Right renal pelvis (tissue), 4 donors: ENCODE data around the gene ADAM8. TPM values are rescaled to one million over a fixed set of nuclear protein-coding genes. Genes with fewer than 3 reads are reported as not detected.
"Not testable (repeated sequence)": the region's sequence is repeated elsewhere in the genome, so short reads cannot be mapped to it uniquely, and the experiment has no call there.

Experiments
- DNase-seq, 4 donors: peaks; one replicate each; pipeline ENCODE4 v3.0.0-alpha.2; 2013; ENCODE audit warnings: low read depth in 4 of 4, low spot score in 3 of 4, missing footprints in 1 of 4
- polyA plus RNA-seq, 4 donors: library from polyadenylated mRNA; unstranded; fragments of 120-200 nt; gene quantifications; one replicate each; pipeline ENCODE4 v1.2.1, GENCODE V29; 2013; ENCODE audit not compliant: insufficient read length in 4 of 4

The ADAM8 gene
- polyA plus RNA-seq, 4 donors: 2.2 to 2.7 (median 2.5) TPM

DNA sequence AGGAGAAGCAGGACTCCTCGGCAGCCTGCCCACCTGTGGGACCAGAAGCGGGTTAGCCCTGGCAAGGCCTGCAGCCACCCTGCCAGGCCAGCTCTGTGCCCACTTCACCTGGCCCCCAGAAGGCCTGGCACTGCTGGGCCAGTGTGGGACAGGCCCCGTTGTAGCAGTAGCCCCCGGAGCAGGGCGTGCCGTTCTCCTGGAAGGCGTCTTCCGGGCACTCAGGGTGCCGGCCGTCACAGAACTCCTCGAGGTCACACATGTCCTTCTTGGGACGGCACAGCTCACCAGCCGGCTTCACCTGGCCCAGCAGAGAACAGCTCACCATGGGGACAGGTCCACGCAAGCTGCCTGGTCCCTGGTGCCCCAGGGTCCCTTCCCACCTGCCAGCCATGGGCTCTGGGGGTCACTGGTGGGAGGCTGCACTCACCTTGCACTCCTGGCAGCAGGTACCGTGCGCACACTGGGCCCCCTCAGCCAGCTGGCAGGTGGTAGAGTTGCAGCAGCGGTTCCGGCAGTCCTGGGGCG is 5.8 kb downstream of the ADAM8 start:
- DNase-seq: no peak

DNA sequence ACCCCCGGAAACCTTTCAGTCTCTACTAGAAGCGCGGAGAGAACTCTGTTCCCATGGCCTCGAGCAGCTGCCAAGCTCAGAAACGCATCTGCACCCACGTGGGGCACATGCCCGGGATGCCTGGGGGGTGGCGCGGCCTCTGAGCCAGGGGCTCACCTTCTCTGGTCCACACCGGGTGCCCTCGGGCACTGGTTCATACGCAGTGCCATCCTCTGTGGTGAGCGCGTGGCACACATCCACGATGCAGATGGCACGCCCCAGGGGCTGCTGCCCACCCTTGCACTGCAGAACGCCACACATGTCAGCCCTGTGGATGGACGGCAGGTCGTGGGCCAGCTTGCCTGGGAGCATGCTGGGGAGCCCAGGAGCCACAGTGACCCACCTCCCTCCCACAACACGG is 6.5 kb downstream of the ADAM8 start:
- no peak for DNase-seq

DNA sequence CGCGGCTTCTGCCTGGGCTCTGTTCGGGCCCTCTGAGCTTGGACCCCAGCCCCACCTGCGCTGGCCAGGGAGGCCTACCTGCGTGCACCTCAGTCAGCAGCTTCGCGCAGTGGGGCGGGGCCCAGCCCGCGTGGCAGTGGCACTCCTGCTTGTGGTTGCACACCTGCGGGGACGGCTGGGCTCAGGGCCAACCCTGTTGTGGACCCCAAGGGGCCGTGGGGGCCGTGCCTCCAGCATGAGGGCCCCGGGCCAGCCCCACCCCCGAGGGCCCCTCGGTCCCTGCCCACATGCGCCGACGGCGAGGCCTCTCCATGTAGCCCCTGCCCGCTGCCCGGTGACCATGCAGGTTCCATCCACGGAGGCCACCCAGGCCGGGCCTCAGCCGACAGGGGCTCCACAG is 7.3 kb downstream of the ADAM8 start:
- no peak for DNase-seq

DNA sequence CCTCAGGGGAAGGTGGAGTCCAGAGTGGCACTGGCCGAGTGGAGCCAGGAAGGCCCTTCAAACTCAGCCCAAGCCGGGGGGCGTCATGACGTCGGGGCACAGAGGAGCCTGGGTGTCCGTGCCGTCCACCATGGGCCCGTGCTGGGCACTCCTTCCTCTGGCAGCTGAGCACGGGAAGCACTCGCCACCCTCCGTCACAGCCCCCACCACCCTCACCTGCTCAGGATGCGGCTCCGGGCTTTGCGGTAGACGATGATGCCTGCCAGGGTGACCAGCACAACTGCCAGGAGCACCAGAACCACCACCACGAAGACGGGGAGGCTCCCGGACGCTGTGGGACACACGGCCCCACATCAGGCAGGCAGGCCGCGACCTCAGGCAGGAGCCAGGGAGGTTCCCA is 8.1 kb downstream of the ADAM8 start:
- no peak for DNase-seq

DNA sequence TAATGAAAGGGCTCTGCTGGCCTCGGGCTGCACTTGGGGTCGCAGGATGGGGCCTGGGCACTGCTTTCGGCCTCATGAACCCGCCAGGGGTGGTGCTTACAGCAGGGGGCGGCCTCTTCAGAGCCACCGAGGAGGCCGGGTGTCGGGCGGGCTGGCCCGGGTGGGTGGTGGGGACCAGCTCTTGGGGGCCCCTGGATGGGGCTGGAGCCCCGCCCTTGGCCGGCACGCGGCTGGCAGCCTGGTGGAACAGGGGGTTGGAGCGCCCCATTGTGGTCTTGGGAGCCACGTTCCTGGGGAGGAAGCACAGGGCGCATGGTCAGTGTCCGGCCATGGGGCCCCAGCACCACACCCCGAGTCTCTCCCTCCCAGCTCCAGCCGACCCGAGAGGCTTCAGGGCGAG is 8.8 kb downstream of the ADAM8 start:
- DNase-seq: no peak

DNA sequence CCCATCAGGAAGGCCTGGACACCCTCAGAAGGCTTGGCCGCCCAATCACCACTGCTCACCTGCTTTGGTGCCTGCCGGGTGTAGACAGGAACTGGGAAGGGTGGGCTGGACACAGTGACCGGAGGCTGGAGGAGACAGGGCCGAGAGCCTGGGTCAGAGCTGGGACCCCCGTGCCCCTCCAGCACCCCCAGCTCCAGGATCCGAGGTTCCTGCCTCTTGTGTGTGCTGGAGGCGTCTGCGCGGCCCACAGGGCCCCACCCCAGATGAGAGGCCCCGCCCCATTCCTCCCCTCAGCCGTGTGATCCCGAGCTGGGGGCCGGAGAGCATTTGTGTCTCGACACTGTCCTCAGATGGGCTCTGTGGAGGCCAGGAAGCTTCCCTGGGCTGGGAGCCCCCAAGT is 9.4 kb downstream of the ADAM8 start:
- no peak for DNase-seq

DNA sequence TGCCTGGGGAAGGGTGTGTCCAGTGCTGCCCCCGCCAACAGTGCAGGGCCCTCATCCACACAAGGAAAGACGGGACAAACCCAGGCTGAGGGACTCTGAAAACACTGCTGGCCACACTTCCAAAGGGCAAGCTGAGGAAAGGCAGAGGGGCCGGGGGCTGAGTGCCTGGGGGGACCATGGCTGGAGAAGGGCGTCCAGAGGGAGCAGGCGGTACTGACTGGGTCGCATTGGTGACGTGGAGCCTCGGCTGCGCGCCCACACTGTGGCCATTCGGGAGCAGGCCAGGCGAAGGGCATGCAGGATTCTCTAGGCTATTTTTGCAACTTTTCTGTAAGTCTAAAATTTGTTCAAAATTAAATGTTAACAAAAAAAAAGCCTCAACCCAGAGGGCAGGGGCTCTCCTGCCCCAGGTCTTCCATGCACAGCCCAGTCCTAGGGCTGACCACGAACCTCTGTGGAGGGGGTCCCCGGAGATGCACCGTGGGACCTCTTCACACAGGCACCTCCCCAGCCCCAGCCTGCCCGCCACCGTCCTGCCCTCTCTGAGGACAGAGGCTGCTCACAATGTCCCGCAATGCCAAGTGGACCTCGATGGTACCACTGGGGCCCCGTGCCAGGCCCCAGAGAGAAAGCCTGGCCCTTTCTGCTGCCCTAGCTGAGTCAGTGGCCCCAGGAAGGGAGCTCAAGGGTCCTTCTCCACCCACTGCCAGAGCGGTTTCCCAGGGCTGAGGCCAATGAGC is 10.4 kb downstream of the ADAM8 start:
- DNase-seq: no peak

DNA sequence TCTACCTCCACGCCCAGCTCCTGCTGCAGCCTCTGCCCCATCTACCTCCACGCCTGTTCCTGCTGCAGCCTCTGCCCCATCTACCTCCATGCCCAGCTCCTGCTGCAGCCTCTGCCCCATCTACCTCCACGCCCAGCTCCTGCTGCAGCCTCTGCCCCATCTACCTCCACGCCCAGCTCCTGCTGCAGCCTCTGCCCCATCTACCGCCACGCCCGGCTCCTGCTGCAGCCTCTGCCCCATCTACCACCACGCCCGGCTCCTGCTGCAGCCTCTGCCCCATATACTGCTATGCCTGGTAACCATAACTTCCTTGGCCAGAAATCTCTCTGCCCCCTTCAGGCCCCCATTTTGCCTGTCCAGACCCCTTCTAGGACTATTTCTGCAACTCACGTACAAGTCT is 11.6 kb downstream of the ADAM8 start:
- DNase-seq: not testable (repeated sequence)

DNA sequence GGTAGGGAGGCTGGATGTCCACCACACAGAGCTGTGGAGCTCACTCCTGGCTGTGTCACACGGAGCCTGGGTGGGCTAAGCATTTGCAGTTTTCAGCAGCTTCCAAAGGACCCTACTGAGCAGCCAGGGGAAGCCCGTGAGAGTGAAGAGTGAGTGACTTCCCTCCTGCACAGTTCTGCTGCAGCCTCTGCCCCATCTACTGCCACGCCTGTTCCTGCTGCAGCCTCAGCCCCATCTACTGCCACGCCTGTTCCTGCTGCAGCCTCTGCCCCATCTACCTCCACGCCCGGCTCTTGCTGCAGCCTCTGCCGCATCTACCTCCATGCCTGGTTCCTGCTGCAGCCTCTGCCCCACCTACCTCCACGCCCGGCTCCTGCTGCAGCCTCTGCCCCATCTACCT is 12.2 kb downstream of the ADAM8 start:
- DNase-seq: no peak

DNA sequence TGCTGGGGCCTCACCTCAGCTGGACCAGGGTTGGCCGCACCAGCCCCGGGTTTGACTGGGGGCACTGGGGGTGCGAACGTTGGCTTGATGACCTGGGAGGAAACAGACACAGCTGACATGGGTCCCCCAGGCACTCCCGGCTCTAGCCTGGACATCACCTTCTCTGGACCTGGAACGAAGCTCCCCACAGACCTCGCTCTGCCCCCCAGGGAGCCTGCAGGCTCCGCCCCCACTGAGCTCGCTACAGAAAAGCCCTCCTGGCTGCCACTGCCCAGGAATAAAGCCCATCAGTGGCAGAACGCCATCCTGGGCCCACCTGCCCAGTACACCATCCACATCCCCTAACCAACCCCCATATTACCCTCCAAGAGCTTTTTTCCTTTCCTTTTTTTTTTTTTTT is 13.0 kb downstream of the ADAM8 start:
- no peak for DNase-seq

DNA sequence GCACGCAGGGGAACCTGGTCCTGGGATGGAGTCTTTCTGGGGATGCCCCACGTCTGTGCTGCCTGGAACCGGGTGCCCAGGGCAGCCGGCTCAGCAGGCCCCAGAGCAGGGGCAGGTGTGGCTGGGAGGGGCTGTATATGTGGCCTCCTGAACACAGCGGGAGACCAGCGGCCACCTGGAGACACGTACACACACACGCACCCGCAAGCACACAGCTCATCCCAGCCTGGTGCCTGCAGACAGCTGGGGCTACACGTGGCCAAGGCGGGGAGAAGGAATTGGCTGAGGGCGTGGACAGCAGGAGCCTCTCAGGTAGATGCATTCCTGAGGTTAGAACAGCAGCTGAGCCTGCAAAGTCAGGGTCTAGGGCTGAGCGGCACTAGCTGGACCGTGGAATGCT is 14.0 kb downstream of the ADAM8 start:
- no peak for DNase-seq

DNA sequence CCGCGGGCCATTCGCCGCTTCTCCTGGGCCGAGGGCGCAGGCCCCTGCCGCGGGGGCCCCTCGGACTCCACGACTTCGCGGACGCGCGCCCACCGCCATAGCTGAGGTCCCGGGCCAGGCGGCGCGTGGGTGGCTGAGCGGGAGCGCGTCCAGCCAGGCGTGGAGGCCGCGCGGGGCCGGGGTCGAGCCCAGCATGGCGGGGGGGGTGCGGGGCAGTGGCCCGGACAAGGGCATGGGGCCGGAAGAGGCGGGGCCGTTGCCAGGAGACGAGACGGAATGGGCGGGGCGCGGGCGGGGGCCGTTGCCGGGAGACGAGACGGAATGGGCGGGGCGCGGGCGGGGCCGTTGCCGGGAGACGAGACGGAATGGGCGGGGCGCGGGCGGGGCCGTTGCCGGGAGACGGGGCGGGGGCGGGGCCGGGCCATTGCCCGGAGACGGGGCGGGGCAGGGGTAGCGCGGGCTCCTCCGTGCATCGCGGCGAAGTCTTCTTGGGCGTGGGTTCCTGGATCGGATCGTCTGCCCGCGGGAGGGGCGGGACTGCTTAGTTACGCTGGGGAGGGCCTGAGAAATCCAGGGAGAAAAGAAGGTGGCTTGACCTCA is 14.8 kb downstream of the ADAM8 start:
- no peak for DNase-seq

DNA sequence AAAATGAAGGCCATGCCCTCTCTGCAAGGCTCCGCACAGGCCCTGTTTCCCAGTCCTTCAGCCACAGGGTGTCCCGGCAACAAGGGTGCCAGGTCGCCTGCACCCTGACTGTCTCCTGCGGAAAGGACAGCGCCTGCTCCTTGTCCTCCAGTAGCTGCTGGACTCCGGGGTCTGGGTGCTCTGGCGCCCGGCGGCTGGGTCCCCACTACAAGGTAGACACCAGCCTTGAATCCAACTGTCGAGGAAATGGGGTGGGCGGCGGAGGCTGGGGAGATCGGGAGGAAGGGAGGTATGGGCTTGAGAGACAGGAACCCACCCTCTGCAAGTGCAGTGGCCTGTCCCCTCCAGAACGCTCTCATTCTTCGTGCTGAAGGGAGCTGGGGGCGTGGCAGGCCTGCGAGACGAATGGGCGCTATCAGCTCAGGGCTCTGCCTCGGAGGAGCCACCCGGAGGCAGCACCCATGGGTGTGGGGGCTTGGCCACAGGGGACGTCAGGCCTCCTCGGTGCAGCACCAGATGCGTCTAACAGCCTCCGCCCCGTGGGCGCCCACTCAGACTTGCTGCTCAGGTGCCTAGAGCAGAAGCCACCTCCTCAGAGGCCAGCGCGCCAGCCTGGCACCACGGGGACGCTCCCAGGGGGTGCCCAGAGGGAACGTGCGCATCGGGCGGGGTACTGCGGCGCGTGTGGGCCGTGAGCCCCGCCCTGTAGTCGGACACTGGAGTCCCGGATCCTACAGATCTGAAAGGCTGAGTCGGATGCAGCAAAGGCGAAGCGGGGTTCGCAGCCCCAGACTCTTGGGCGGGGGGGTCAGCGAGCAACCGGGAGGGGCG is 15.6 kb downstream of the ADAM8 start:
- DNase-seq: no peak

DNA sequence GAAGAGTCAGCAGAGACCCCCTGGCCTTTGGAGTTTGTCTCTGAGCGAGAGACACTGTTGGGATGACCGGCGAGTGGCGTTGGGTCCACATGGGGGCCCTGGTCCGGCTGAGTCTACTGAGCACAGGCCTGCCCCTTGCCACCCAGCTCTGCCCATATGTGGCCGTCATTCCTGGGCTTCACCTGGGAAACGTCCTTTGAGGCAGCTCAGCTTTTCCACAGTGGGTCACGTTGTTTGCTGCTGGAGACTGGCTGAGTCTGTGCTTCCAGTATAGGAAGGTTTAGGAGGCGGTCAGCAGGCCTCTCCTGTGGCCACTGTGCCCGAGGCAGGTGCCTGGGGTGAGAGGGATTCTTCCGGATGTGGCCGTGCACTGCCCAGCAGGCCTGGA is 17.1 kb downstream of the ADAM8 start:
- no peak for DNase-seq

DNA sequence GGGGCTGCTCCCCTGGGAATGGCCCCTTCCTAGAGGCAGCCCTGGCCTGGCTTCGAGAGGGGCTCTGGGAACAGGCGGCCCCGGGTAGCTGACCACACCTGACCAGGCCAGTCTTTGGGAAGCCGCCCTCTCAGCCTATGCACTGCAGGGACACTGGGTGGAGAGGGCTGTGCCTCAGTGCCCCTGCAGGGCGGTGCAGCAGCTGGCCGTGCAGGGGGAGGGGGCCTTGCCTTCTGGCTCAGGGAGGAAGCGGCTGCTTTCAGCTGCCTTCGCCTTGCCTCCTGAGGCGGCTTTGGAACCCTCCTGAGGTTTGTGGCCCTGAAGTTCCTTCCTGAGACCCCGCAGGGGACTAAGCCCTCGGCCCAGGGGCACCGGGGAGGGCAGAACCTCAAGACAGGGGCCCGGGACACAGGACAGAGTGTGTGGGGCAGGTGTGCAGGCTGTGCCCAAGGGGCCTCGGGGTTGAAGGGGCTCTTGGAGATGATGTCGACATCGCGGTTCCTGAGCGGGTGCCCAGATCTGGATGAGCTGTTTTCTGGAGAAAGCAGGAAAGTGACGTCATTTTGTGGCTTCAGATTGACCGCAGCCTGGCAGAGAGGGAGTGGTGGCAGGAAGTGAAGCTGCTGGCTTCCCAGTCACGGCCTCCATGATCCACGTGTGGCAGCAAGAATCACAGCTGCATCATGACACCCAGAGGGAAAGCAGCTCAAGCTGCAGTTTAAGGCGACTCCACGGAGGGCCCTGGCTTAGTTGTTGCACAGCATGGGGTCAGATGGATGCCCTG is 17.7 kb downstream of the ADAM8 start:
- no peak for DNase-seq

DNA sequence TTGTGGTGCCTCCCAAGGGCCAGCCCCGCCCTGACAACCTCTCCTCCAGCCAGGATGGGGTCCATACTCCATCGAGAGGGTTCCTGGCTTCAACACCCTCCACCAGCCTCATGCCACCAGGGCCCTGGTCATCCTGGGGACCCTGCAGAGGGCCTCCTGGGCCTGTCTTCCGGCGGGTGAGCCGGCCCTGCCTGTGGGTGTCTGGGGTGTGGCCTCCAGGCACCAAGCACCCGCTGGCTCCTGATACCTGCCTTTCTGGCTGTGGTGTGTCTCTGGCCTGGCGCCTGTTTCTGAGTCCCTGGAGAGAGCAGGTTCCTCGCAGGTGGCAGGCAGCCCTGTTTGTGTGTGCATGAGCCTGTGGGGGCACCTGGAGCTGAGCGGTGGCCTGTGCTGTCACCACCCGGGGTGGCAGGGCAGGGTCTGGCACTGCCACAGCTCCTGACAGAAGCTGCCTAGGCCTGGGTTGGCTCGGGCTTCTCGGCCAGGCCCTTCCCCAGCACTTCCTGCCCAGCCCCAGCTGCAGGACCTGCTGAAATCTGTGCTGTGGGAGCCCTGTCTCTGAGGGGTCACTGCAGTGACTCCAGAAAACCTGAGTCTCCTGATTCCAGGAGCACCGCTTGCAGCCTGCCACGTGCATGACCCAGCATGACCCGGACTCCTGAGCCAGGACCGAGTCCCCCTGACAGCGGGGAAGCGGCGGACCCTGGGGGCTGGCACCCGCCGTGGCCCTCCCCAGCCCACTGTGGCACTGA is 18.4 kb downstream of the ADAM8 start:
- no peak for DNase-seq

DNA sequence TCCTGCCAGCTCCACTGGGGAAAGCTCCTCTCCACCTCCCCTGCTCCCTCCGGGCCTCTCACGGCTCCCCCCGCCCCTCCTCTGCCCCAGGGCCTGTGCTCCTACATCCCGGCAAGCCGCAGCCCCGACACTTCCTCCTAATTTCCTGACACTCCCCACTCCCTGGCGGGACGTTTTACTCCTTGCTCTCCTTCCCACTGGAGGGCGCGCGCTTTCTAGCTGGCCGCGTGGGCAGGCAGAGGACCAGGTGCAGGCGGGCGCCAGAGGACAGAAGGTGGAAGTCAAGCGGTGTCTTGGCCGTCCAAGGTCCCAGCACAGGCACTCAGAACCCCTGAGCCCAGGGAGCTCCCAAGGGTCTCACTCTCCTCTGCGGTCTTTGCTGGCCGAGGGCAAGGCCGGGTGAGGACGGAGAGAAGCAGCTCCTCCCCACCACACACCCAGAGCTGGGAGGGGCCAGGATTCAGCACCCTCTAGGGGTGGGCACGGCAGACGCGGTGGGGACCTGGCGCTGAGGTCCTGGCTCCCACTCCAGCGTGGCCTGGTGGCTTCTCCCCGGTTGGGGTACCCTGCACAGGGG is 19.1 kb downstream of the ADAM8 start:
- DNase-seq: no peak

DNA sequence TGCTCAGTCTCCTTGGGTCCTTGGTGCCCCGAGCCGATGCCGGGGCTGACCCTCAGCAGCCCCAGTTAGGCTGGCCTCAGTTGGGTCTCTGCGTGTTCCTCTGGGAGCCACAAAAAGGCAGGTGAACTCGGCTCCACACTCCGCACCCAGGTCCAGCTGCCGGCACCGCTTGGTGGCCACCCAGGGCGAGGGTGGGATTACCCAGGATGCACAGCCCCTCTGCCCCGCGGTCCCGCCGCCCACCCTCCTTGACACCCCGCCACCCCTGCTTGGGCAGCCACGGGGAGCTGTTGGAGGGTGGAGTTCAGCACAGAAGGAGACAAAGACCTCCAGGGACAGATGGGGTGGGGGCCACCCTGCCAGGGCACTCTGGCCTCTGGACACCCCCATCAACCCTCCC is 21.3 kb downstream of the ADAM8 start:
- DNase-seq: no peak

DNA sequence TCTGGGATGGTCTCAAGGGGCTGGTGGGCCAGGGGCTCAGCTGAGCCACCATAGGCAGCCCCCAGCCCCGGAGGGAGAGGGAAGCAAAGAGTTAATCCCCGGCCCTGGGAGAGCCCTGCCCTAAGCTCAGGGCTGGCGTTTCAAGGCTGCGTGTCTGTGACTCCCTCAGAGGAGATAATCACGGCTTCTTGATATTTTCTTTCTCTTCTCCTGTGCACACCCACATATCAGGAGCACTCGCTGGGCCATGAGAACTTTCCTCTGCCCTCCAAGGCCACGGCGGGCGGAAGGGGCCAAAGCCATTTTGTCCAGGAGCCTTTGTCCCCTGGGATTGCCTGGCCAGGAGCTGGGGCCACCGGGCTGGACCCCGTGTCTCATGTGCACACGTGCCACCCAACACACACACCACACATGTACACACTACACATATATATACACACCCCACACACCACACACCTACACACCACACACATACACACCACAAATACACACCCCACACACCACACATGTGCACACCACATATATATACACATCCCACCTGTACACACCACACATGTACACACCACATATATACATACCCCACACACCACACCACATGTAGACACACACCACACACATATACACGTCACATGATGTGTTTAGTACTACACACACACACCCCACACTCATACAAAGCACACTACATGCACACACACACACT is 22.1 kb downstream of the ADAM8 start:
- no peak for DNase-seq
